Forelimb muscle (tissue), 1 donor: ENCODE measurements around the gene GREB1. TPM values are rescaled to one million over a fixed set of nuclear protein-coding genes. Genes with fewer than 3 reads are reported as not detected.

Experiments used
- DNase-seq: peaks from one replicate; pipeline ENCODE4 v3.0.0-alpha.2; 2013; ENCODE audit warnings: low read depth
- polyA plus RNA-seq: library from polyadenylated mRNA; unstranded; fragments of 120-200 nt; gene quantifications from one replicate; pipeline ENCODE4 v1.2.1, GENCODE V29; 2013; ENCODE audit not compliant: insufficient read length

The GREB1 gene
- polyA plus RNA-seq, 1 donor, result 10.2 TPM

DNA sequence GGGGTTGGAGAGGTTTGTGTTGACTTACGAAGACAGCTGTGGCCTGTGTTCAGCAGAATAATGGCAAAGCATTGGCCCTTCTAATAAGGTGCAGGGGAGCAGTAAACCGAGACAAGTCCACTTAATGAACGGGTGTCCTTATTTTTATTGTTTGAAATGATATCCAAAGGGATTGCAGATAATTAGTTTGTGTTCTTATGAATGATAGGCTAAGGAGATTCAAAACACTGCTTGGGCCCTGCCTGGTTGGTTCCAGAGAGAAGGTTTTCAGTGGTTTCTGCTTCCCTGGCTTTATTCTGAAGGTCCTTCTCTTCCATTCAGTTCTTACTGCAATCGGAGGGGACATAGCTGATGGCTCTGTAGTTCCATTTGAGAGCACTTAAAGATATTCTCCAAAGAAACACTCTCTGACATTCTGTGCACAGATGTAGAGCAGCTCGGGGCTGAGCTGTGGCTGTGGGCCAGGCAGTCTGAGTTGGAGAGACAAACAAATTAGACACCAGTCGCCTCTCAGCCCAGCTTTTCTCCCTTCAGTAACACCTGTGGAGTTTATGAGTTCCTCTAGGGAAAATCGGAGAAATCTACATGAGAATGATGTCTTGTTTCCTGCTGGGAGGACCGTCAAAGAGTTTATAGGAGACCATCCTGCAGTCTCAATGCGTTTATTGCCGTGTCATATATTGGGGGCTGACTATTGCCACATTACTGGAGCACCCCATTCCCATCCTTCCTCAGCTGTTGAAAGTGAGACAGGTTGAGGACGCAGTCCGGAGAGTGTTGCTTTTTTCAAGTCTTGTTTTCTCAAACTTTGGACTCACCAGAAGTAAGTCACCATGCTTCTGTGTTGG lies 6.5 kb downstream of the GREB1 start:
- DNase-seq, result no peak

DNA sequence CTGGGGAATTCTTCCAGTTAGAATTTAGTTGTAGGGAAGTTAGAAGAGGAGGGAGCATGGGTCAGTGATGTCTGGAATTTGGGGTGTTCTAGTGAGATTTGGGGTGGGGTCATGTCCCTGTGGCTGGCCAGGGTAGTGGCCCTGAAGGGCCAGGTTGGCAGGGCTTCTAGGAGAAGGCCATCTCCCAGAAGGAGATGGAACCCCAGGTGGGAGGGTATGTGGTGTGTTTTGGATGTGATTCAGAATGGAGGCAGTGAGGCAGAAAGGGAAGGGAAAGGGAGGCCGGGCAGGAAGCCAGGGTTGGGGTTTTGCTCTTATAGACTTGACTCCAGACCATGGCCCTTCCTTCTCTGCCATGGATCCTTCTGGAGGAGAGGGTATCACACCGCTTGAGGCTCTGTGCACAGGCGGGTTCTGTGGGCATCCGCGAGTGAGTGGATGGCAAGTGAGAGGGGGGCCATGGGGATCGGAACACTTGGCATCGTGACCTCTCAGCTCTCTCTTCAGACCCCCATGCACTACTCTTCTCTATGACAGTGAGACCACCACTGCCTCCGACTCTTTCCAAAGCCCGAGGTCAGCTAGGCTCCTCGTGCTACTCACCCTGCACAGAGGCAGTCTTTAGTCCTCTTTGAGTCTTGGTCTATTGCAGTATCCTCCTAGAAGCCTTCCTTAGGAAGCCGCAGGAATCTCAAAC lies 7.3 kb downstream of the GREB1 start:
- no peak for DNase-seq

- no peak for DNase-seq
These were observed 7.9 kb downstream of the GREB1 start for GRCh38 chr2:11541693-11542274.

DNA sequence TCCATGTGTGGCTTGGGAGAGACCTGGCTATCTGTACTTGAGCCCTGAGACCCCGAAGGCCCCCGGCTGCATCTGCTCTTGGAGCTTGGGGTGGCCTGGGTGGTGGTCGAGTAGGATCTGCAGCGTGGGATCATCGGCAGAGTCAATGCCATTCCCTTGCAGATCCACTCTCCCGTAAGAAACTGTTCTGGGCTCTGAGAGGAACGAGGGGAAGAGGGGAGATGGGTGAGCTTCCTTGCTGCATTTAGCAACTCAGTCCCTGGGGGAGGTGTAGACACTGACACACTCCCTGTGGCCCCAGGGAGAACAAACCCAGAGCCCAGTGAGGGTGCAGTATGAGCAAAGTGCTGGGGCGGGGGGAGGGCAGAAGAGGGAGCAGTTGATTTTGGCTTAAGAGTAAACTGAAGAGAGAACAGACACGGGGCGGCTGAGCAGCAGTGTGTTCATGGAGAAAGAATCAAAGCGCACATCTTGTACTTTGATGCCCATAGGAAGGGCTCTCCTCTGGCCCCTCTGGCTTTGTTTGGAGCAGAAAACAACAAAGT lies 8.5 kb downstream of the GREB1 start:
- no peak for DNase-seq

- DNase-seq, result no peak
These were observed 9.7 kb downstream of the GREB1 start for GRCh38 chr2:11543337-11544216.

- DNase-seq, result no peak
These were observed 12.2 kb downstream of the GREB1 start for GRCh38 chr2:11546072-11546471.

DNA sequence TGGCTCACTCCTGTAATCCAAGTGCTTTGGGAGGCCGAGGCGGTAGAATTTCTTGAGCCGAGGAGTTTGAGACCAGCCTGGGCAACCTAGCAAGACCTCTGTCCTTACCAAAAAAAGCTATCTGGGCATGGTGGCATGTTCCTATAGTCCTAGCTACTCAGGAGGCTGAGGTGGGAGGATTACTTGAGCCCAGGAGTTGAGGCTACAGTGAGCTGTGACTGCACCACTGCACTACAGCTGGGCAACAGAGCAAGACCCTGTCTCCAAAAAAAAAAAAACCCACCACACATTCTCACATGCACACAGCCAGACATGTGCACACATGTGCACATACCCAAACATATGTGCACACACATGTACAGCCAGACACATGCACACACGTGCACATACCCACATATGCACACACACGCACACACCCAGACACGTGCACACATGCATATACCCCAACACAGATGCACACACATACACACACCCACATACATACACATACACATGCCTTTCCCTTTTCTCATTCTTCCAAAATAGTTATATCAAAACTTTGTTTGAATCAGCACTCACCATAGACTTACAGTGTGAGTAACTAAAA lies 14.2 kb downstream of the GREB1 start:
- no peak for DNase-seq

GRCh38 chr2:11550302-11550701 lies 16.5 kb downstream of the GREB1 start:
- no peak for DNase-seq

GRCh38 chr2:11550901-11551568 lies 17.2 kb downstream of the GREB1 start:
- no peak for DNase-seq

DNA sequence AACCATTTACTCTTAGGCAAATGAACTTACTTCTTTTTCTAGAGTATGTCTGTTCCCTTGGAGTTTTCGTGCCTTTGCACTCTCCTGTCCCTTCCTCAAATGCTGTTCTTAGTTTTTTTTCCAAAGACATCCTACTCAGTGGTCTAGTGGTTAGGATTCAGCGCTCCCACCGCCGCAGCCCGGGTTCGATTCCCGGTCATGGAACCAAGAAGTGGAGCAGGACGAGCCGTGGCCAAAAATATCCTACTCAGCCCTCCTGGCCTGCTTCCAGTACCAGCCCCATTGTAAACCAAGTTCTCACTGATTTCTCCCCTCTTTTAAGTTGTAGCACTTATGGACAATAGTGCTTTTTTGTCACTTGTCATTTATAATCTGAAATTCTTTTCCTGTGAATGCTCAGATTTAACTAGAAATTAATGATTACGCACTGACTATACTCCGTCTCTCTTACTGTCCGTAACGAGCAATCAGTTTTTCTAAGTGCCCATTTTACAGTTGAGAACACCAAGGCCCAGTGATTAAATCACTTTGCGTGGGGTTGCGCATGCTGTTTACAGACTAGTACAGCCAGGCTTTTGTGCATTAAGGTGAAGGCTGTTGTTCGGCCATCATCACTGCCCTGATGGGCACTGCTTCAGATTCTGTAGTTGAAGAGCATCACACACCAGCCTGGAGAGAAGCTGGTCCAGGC lies 17.9 kb downstream of the GREB1 start:
- no peak for DNase-seq

DNA sequence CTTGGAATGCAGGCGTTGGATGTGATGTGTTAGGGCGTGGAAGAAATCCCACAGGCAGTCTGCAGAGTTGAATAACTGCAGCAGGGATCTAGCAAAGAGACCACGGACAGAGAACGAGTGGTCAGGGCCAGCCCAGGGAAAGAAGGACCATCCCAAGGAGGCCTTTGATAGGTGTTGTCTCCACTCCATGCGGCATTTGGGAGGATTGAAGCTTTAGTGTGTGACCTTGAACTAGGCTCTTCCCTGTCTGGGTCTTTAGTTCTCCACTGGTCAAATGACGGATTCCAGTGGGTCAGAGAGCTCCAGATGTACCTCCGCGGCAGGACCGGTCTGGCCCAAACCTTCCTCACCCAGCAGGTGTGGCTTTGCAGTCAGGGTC lies 18.4 kb downstream of the GREB1 start:
- DNase-seq, result no peak

DNA sequence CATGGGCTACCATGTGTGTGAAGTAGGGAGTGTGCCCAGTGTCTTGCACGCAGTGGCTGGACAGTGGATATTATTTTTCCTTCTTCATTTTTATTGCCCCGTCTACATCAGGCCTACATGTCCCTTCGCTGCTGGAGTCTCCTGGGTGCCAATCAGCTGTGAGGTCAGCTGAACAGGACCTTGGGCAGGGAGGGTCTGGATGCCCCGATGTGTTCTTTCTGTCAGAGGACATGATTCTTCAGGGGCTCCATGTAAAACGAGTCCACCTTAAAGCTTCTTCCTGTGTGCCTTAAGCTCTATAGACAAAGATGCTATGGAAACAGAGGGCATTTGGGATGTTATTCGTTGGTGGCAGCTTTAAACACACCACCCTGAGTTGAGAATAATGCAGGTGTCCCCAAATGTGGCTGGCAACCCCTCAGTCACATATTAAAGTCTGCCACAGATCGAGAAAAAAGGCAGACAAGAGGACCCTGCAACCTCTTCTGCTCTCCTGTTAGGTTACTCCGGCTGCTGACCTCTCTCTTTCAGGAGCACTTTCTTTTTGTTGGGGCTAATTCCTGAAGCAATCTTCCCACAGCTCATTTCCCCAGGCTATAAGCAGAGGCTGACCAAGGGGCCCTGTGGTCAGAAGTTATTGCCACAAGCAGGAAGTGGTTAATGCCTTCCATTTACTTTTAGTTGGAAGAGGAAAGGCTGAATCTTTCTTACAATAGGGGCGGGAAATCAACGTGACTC lies 20.0 kb downstream of the GREB1 start:
- DNase-seq, result no peak

DNA sequence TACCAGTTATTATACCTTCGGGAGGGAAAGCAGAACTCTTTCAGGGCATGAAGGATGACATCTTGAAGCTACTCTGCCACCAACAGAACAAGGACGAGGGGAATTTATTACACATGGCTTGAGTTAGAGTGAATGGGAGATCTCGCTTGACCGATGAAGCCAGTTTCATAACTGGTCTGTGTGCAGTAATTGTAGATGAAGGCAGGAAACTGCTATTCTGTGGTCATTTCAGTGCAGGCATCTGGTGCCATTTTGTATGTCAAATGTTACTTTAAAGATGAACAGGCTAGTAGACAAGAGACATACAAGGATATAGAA lies 20.5 kb downstream of the GREB1 start:
- no peak for DNase-seq

- no peak for DNase-seq
These were observed 22.4 kb downstream of the GREB1 start for GRCh38 chr2:11556101-11556806.

DNA sequence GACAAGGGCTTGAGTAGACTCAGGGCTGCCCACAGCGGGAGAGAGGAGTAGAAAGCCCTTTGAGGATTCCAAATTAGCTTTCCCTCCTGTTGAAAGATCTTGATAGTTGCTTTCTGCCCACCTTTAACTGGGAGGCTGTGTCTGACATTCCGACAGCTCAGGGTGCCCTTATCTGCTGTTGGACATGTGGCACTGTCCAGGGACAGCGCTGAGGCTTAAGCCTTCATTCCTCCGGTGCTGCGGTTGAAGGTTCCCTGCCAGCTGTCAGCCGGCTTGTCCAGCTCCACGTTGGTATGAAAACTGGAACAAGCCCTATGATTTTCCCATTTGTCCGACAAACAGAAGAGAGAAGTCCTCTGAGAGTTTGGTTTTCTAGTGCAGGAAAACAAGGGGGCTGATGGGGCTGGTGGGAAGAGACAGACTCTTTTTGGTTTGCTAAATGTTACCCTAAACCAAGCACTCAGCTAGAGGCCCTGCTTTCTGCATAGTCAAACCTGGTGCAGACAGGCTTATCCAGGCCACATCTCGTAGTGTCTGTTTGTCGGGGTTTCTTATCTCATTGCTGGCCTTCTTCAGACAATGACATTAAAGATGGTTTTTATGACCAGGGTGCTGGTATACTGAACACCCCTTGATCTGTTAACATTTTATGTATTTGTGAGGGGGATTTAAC lies 24.5 kb downstream of the GREB1 start:
- DNase-seq, result no peak

GRCh38 chr2:11559066-11559785 lies 25.4 kb downstream of the GREB1 start:
- no peak for DNase-seq

DNA sequence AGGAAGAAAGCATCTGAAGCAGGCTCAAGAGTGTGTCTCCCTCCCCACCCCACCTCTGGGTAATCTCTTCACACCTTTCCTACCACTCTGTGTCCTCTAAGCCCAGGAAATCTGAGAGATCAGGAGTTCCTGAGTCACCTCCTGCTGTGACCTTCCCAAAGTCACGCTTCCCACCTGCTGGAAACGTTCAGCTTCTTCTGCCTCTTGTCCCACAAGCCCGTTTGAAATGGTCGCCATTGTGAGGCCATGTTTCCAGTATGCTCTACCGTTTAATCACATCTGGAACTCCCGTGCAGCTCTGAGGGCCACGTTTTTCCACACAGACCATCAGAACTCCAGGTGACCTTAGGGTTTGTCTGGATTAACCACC lies 25.9 kb downstream of the GREB1 start:
- no peak for DNase-seq

DNA sequence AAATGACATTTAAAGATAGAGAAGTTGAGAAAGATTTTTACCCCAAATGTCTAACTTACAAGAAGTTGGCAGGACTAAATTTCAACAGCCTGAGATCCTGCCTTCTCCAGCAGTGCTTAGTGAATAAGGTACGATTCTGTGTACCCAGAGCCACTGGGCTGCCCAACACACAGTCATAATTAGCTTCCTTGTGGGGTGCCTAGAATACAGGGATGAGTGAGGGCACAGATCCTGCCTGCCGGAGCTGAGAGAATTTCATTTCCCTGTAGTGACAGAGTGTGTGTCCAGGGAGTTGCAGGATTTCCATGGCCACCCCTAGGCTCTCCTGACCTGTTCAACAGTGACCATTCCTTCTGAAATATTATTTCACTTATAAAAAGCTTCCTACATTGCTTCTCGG lies 27.0 kb downstream of the GREB1 start:
- no peak for DNase-seq
